A673 (cell line): ENCODE results near the gene WFDC1. TPM values are rescaled to one million over a fixed set of nuclear protein-coding genes. Genes with fewer than 3 reads are reported as not detected.

ENCODE experiments used
- Bru-seq: library from RNA; stranded (reverse); fragments of 400-500 nt; gene quantifications from one replicate; lab custom pipeline; 2021; lab: Mats Ljungman, UMichigan
- BruChase-seq, 2 experiments: library from RNA; stranded (reverse); fragments of 400-500 nt; gene quantifications; one replicate each; lab custom pipeline; 2021; lab: Mats Ljungman, UMichigan
- BruUV-seq: library from RNA; stranded (reverse); fragments of 400-500 nt; replicated peaks from 2 replicates; lab custom pipeline; 2021; lab: Mats Ljungman, UMichigan
- CTCF ChIA-PET: fragments of 300-600 bp; sonication (Branson Sonifier 250); formaldehyde crosslinking; loops from one replicate; lab custom pipeline; 2022; ENCODE audit warnings: antibody characterized with exemption; lab: Charles Lee
- POLR2A ChIA-PET: fragments of 300-600 bp; sonication (Branson Sonifier 250); formaldehyde crosslinking; loops from one replicate; lab custom pipeline; 2022; ENCODE audit warnings: antibody characterized with exemption; ENCODE audit not compliant: low non-redundant PET; lab: Charles Lee
- DNase-seq: peaks from one replicate; pipeline ENCODE4 v3.0.0-alpha.2; 2015; ENCODE audit warnings: low spot score
- H3K27ac ChIP-seq: fragments of 200-600 bp; sonication (generic); 2 replicates; pipeline ENCODE4 v1.5.1; 2016; ENCODE audit warnings: mixed run types, low read depth, mild to moderate bottlenecking, mixed read lengths, antibody characterized with exemption, low read length; ENCODE audit not compliant: poor library complexity, severe bottlenecking
- H3K27me3 ChIP-seq: fragments of 200-600 bp; sonication (generic); replicated peaks from 2 replicates; pipeline ENCODE4 v1.6.1; 2017; ENCODE audit warnings: mixed run types, low read depth, mild to moderate bottlenecking, mixed read lengths, antibody characterized with exemption, low read length; ENCODE audit not compliant: insufficient read depth, poor library complexity
- H3K36me3 ChIP-seq: fragments of 200-600 bp; sonication (generic); 2 replicates; pipeline ENCODE4 v1.6.1; 2016; ENCODE audit warnings: mixed run types, mild to moderate bottlenecking, mixed read lengths, antibody characterized with exemption, low read length; ENCODE audit not compliant: insufficient read depth, poor library complexity, severe bottlenecking
- H3K4me1 ChIP-seq: fragments of 200-600 bp; sonication (generic); 2 replicates; pipeline ENCODE4 v1.6.1; 2017; ENCODE audit warnings: mixed run types, mild to moderate bottlenecking, mixed read lengths, antibody characterized with exemption, low read length; ENCODE audit not compliant: insufficient read depth, poor library complexity, severe bottlenecking
- H3K4me3 ChIP-seq: fragments of 200-600 bp; sonication (generic); 2 replicates; pipeline ENCODE4 v1.5.1; 2016; ENCODE audit warnings: low read depth, mixed run types, mild to moderate bottlenecking, mixed read lengths, low read length; ENCODE audit not compliant: poor library complexity, severe bottlenecking
- H3K9me3 ChIP-seq: fragments of 200-600 bp; sonication (generic); 2 replicates; pipeline ENCODE4 v1.6.1; 2016; ENCODE audit warnings: mixed run types, low read depth, mild to moderate bottlenecking, mixed read lengths, antibody characterized with exemption, low read length; ENCODE audit not compliant: poor library complexity, severe bottlenecking
- CTCF ChIP-seq: fragments of 300-800, 200-600 bp; sonication (generic); conservative IDR thresholded peaks from 2 replicates; pipeline ENCODE4 v1.5.1; 2017; ENCODE audit warnings: low read depth, mild to moderate bottlenecking, antibody characterized with exemption, low read length, moderate library complexity, mixed read lengths
- EZH2 ChIP-seq: fragments of 200-600 bp; sonication (generic); IDR thresholded peaks from 2 replicates; pipeline ENCODE4 v1.6.1; 2017; ENCODE audit warnings: borderline replicate concordance, low read depth, mild to moderate bottlenecking, mixed read lengths, antibody characterized with exemption, low read length; ENCODE audit not compliant: poor library complexity, severe bottlenecking
- intact Hi-C: fragments of 100-400 bp; cut with micrococcal nuclease; formaldehyde crosslinking; loops from one replicate; pipeline ENCODE4 v1.10.0; 2022; ENCODE audit not compliant: unreplicated experiment
- long read RNA-seq: library from polyadenylated mRNA; stranded (forward); transcript quantifications from one replicate; pipeline ENCODE4 v2.0.0, GENCODE V29; 2022
- total RNA-seq: library from RNA; stranded (reverse); gene quantifications from 2 replicates; pipeline ENCODE4 v1.2.3, GENCODE V29; 2021

WFDC1 gene
- total RNA-seq (not detected in 2 replicates), Bru-seq, nascent RNA (not detected), BruChase-seq, experiment 1, labeled RNA remaining after a 2-hour chase (not detected), BruChase-seq, experiment 2, labeled RNA remaining after a 6-hour chase (percentile 7 among the genes with signal in this experiment)
- long read RNA-seq = 0 reads

- no peaks in the 10 kb centered on the region for H3K9me3 ChIP-seq
- ChIA-PET CTCF (no interaction called here), POLR2A (no interaction called here)
- peaks cover 5% of the 10 kb centered on the region for H3K27me3 ChIP-seq
- H3K4me1 ChIP-seq = peaks cover 8% of the 10 kb centered on the region
- H3K36me3 ChIP-seq = no peaks in the 10 kb centered on the region
- BruUV-seq = no TSS peak
- H3K4me3 ChIP-seq = no peak within 1 kb of the TSS
- DNase-seq = no peak
- intact Hi-C loops = no loop called here
- TF ChIP-seq EZH2 (no peak), CTCF (no peak)
- H3K27ac ChIP-seq = no peak within 1 kb of the TSS
These were observed at the start of gene WFDC1 for GRCh38 chr16:84294531-84295142. Gene WFDC1 (plus strand): TSS chr16:84294878. CDS start chr16:84294972, 94 bp downstream.

GRCh38 chr16:84245956-84246678, 48.6 kb upstream of the WFDC1 start:
- Histone ChIP-seq H3K27me3 (peaks cover 16% of the 10 kb centered on the region), H3K4me3 (no peak overlapping the region), H3K36me3 (no peaks in the 10 kb centered on the region), H3K27ac (no peak overlapping the region), H3K4me1 (no peaks in the 10 kb centered on the region), H3K9me3 (no peaks in the 10 kb centered on the region)
- intact Hi-C loops = no loop called here
- POLR2A ChIA-PET = no interaction called here
- DNase-seq = no peak
- BruUV-seq = no TSS peak
- CTCF ChIA-PET = no interaction called here
- TF ChIP-seq CTCF = no peak
- no peak for TF ChIP-seq EZH2

GRCh38 chr16:84246679-84247077, 48.0 kb upstream of the WFDC1 start:
- Histone ChIP-seq H3K27me3 (peaks cover 13% of the 10 kb centered on the region), H3K4me3 (no peak overlapping the region), H3K36me3 (no peaks in the 10 kb centered on the region), H3K27ac (no peak overlapping the region), H3K4me1 (no peaks in the 10 kb centered on the region), H3K9me3 (no peaks in the 10 kb centered on the region)
- TF ChIP-seq EZH2 (no peak), CTCF (no peak)
- POLR2A ChIA-PET = no interaction called here
- CTCF ChIA-PET = no interaction called here
- no peak for DNase-seq
- intact Hi-C loops = no loop called here
- no TSS peak for BruUV-seq
